ENCODE data around the gene SOHLH1. TPM values are rescaled to one million over a fixed set of nuclear protein-coding genes. Genes with fewer than 3 reads are reported as not detected.

The SOHLH1 gene
- total and polyA plus RNA-seq, 10 of the 15 experiments (the other 5 are each of a cell fraction or from before 2014, with no cell fraction given), result not detected

GRCh38 chr9:135684691-135685090 lies 14.6 kb downstream of the SOHLH1 start (continued):
- TF ChIP-seq ATF3 (IDR thresholded peaks at IDR 0.05; ENCODE audit: borderline replicate concordance, extremely low read depth, low read depth, low read length), result no peak
- no peak for TF ChIP-seq SUPT20H (IDR thresholded peaks at IDR 0.05; ENCODE audit: borderline replicate concordance, control insufficient read depth, low read depth, low read length)

GRCh38 chr9:135683401-135684034 lies 15.8 kb downstream of the SOHLH1 start:
- Histone ChIP-seq H3K9ac (ENCODE audit: control insufficient read depth, insufficient read depth, low read length) (no peak overlapping the region), H2AFZ (ENCODE audit: control insufficient read depth, low read depth, low read length) (no peak overlapping the region), H3K4me2 (ENCODE audit: control insufficient read depth, insufficient read depth) (no peak overlapping the region), H3K27ac (ENCODE audit: control insufficient read depth, insufficient read depth) (no peak overlapping the region), H3K36me3 (ENCODE audit: control insufficient read depth in 2 of 2, insufficient read depth in 2 of 2, low read length in 1 of 2) (no peaks in the 10 kb centered on the region), H3K79me2 (ENCODE audit: control insufficient read depth, insufficient read depth, low read length) (no peaks in the 10 kb centered on the region), H4K20me1 (ENCODE audit: control insufficient read depth, insufficient read depth) (no peaks in the 10 kb centered on the region), H3K4me1 (ENCODE audit: control insufficient read depth, insufficient read depth, low read length) (no peaks in the 10 kb centered on the region), H3K9me3 (replicated peaks; ENCODE audit: control insufficient read depth, insufficient read depth, low read length) (no peaks in the 10 kb centered on the region), H3K4me3 (no peak overlapping the region), H3K27me3 (replicated peaks in 1 of 2; ENCODE audit: control insufficient read depth in 2 of 2, insufficient read depth in 2 of 2, low read length in 1 of 2) (no peaks in the 10 kb centered on the region)
- FAIRE-seq, result no peak
- no TSS peak for BruUV-seq (replicated peaks)
- in situ Hi-C loops (cut with MboI), result no loop called here
- CTCF ChIA-PET, result no interaction called here
- POLR2A ChIA-PET, result no interaction called here
- 20% methylated on average over 9 of the region's 15 CpGs for WGBS (ENCODE audit: insufficient coverage, insufficient replicate concordance, low lambda C conversion rate, missing lambda C conversion rate)
- TF ChIP-seq TARDBP (IDR thresholded peaks at IDR 0.05; ENCODE audit: borderline replicate concordance), result no peak
- TF ChIP-seq RUNX3 (IDR thresholded peaks at IDR 0.05; ENCODE audit: low read length), result no peak
- TF ChIP-seq NFIC (IDR thresholded peaks at IDR 0.05; ENCODE audit: low read depth, low read length), result no peak
- no peak for TF ChIP-seq ELK1 (IDR thresholded peaks at IDR 0.05; ENCODE audit: low read depth, low read length)
- no peak for TF ChIP-seq STAT1 (conservative IDR thresholded peaks at IDR 0.05)
- no peak for TF ChIP-seq FOXK2 (IDR thresholded peaks at IDR 0.05)
- no peak for ATAC-seq
- intact Hi-C loops (cut with micrococcal nuclease; ENCODE audit: unreplicated experiment), result no loop called here
- DNase-seq (ENCODE audit: low read depth, low spot score), result no peak
- RAD21 ChIA-PET (ENCODE audit: unreplicated experiment), result no interaction called here
- SMC1A ChIA-PET (ENCODE audit: uncharacterized antibody, unreplicated experiment), result no interaction called here

Measured in GM12878 (cell line).